Measurements from ENCODE around the gene F5.
"Not testable (repeated sequence)": the region's sequence is repeated elsewhere in the genome, so short reads cannot be mapped to it uniquely, and the experiment has no call there.

F5 gene

DNA sequence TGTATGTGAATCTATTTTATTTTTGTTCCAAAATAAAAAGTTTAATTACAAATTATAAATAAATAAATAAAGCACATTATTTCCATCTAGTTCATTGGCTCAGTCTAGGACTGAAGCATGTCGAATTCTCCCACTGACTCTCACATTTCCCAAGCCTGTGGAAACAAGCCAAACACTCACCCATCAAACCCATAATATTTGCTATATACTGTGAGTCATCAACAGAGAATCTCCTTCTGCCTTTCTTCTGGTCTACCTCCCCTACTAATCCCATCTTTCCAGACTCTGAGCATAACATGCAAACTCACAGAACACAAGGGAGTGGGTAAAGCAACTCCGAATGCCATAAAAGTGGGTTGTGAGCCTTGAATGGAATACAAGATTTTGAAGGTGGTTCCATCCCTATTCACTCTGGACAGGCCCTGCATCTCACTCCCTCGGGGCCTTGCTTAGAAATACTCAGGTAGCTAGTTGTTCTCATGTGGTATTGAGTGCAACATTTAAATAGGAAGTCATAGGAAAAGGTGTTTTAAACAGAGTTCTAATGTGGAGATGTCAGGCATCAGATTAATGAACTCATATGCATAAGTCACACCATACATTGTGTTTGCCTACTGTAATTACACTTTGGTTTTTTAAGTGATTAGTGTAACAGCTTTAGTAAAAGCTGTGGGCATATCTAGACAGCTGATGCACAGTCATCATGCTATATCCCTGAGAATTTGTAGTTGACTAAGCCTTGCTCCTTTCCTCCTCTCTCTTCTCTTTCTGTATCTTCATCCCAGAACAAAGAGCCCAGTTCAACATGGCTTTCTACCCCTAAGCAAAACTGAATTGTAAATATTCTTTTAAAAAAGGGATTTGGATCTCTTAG lies 47.0 kb downstream of the F5 start:
- no peak for DNase-seq (ENCODE audit: low spot score)

DNA sequence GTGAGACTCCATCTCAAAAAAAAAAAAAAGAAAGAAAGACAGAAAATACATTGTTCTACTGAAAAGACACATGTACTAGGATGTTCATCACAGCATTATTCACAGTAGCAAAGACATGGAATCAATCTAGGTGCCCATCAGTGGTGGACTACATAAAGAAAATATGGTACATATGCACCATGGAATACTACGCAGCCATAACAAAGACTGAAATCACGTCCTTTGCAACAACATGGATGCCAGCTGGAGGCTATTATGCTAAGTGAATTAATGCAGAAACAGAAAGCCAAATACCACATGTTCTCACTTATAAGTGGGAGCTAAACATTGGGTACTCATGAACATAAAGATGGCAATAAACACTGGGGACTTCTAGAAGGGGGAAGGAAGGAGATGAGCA lies 51.6 kb downstream of the F5 start:
- DNase-seq (ENCODE audit: low spot score): no peak

DNA sequence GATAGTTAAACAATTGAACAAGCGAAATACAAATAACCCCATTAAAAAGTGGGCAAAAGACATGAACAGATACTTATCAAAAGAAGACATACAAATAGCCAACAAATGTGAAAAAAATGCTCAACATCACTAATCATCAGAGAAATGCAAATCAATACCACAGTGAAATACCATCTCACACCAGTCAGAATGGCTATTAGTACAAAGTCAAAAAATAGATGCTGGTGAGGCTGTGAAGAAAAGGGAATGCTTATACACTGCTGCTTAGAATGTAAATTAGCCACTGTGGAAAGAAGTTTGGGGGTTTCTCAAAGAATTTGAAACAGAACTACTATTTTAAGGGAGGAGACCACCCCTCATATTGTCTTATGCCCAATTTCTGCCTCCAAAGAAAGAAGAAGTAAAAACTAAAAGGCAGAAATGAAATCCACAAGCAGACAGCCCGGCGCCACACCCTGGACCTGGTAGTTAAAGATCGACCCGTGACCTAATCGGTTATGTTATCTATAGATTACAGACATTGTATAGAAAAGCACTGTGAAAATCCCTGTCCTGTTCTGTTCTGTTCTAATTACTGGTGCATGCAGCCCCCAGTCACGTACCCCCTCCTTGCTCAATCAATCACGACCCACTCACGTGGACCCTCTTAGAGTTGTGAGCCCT lies 52.6 kb downstream of the F5 start:
- not testable (repeated sequence) for DNase-seq (ENCODE audit: low spot score)

- no peak for DNase-seq (ENCODE audit: low spot score)
These were observed 55.8 kb downstream of the F5 start for GRCh38 chr1:169530448-169530847.

DNA sequence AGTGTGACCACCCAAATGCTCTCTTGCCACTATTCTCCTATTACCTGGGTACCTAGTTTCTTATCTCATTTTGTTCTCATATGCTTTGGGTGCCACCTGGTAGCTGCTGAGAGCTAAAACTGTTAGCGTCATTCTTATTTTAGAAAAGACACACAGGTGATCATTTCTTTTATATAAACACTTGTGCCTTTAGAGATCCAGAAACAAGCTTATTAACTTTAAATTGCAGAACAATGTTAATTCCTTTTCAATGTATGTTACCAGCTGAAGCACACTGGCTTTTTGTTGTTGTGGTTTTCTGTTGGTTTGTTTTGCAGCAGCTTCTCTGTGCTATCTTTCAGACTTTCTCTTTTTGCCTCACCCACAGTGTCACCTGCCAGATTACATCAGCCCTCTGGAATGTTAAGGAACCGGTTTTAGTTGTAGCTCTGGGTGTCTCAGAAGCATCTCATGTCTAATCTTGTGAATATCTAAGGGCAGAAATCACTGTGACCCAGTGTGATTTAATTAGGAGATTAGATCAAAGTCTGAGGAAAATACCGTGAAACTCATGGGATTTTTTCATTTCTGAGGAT lies 57.1 kb downstream of the F5 start:
- no peak for DNase-seq (ENCODE audit: low spot score)

- no peak for DNase-seq (ENCODE audit: low spot score)
These were observed 57.8 kb downstream of the F5 start for GRCh38 chr1:169528215-169529067.

- no peak for DNase-seq (ENCODE audit: low spot score)
These were observed 58.6 kb downstream of the F5 start for GRCh38 chr1:169527451-169528214.

DNA sequence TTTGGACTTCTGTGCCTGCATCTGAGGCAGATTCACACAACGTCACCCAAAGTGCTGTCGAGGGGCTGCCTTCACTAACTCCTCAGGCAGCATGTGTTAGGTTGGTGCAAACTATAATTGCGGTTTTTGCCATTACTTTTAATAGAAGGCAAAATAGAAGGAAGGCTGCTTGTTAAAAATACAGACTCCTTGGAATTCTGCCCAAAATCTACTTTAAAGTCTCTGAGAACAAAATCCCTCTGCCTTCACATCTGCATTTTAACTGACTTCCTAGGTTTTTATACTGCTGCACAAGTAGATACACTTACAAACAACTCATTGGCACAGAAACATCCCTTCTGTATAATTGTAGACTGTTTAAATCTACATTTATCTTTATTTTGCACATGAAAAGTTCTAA lies 59.3 kb downstream of the F5 start:
- DNase-seq (ENCODE audit: low spot score): no peak

DNA sequence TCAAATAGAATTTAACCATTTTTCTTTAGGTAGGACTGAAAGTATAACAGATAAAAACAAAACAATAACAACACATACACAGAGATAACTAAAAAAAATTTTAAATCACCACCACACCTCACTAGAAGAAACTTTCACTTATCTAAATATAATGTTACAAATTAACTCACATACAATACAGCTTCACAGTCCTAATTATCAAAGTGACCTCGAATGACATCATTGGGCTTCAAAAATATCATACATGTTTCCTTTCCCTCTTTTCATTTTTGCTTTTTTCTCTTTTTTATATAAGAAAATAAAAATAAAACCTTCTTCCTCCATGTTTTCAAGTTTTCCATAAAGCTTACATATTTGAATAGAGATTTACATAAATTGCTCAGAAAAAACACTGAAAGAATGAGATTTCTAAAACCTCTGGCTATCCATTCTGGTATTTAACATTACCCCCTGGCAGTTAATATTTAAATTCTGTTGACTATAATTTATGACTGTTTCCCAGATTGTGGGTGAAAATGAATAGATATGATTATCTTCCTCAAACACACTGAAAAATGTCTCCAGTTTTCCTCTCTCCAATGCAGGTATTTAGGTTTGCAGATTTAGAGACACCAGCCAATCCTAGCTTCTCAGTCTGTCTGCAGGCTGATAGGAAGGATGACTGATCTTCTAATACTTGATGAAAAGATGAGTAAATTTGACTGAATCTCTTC lies 60.0 kb downstream of the F5 start:
- no peak for DNase-seq (ENCODE audit: low spot score)

- no peak for DNase-seq (ENCODE audit: low spot score)
These were observed 60.9 kb downstream of the F5 start for GRCh38 chr1:169525391-169525790.

- peak; percentile 4 for DNase-seq (ENCODE audit: low spot score)
These were observed 62.4 kb downstream of the F5 start for GRCh38 chr1:169523904-169524303.

DNA sequence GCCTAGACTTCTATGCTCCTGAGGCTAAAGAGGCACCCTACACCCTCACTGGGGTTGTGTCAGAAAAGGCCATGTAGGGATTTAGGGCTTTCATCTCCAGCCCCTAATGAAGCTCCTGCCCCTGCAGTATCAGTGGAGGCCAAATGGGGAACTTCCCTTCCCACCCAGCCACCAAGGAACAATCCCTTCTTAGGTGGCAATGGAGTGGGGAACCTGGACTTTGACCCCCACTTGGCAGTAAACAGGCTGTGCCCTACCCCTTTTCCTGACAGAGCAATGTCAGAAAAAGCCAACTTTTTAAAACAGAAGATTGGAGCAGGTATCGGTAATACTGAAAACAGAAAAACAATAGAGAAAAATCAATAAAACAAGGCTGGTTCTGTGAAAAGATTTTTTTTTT lies 65.1 kb downstream of the F5 start:
- DNase-seq (ENCODE audit: low spot score): no peak

DNA sequence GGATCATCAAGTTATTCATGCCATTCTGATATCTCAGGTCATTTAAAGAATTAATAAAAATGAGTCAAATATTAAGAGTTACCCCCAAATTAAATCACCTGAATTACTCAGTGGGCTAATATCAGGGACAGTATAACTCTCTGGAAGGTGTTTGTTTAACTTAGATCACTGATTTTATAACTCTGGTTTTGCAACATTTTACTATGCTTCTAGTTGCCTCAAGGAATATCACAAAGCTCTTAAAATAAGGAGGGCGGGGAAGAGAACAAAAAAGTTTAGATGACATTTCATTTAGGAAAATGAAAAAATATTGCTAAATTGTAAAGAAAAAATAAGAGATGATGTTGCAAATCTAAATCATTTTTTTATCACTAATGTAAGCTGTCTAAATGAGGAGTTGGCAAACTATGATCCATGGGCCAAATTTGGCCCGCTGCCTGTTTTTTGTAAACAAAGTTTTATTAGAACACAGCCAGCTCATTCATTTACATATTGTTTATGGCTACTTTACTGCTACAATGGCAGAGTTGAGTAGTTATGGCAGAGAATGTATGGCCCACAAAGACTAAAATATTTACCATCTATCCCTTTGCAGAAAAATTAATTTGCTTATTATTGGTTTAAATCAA lies 68.6 kb downstream of the F5 start:
- no peak for DNase-seq (ENCODE audit: low spot score)

DNA sequence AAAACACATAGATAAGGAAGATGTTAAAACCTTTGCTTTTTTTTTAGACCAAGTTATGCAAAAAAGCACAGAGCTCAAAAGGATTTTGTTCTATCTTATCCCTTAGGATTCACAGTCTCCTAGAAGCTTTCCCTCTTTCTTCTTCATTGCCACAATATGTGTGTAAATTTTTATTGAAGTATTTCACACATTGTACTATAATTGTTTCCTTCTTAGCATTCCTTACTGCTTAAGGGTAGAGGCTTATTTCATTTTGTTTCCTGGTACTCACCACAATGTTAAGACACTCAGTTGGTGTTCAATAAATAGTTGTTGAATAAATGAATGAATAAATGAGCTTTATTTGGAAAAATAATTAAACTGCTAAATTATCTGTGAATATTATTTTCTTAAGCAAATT lies 70.6 kb downstream of the F5 start:
- no peak for DNase-seq (ENCODE audit: low spot score)

- DNase-seq (ENCODE audit: low spot score): no peak
These were observed 71.6 kb downstream of the F5 start for GRCh38 chr1:169514566-169515270.

- DNase-seq (ENCODE audit: low spot score): no peak
These were observed 73.1 kb downstream of the F5 start for GRCh38 chr1:169513208-169513607.

GRCh38 chr1:169511316-169512005 lies 74.8 kb downstream of the F5 start:
- no peak for DNase-seq (ENCODE audit: low spot score)

DNA sequence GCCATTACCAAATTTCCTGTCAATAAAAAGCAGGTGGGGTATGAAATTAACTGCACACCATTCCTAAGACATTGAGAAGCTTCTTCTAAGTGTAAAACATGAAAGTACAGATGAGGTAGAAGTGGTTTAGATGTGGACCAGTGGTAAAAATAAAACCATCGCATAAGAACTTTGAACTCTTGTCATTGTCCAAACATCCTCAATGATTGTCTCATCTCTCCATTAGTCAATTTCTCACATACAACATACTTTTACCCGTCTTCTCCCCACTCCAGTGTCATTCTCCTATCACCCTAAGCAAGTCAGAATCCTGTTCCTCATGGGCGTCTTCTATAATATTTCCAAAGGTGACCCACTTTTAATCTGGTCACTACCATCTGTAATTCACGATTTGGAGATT lies 76.2 kb downstream of the F5 start:
- no peak for DNase-seq (ENCODE audit: low spot score)

DNA sequence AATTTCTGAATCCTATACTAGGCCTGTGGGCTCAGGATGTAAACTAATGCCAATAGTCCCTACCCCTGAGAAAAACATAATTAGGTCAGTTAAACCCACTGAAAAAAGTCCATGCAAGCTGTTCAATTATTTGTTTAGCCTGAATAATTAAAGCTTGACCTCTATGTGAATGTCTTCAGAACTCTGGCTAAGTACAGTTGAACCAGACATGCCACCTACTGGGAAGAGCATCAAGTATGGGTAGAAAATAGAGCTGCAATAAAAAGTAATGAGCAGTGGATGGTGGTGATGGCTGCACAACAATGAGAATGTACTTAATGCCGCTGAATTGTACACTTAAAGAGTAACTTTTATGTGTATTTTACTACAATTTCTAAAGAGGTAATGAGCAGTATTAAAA lies 76.9 kb downstream of the F5 start:
- no peak for DNase-seq (ENCODE audit: low spot score)

All from HuH-7.5 (cell line).